Limb (tissue), 2 donors: ENCODE measurements around the gene YIF1A.

ENCODE experiments used
- DNase-seq, 2 donors: peaks; one replicate each; pipeline ENCODE4 v3.0.0-alpha.2; 2016; ENCODE audit errors: extremely low spot score in 2 of 2

YIF1A gene, protein sequence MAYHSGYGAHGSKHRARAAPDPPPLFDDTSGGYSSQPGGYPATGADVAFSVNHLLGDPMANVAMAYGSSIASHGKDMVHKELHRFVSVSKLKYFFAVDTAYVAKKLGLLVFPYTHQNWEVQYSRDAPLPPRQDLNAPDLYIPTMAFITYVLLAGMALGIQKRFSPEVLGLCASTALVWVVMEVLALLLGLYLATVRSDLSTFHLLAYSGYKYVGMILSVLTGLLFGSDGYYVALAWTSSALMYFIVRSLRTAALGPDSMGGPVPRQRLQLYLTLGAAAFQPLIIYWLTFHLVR

GRCh38 chr11:66288671-66289547 is at the start of gene YIF1A:
YIF1A (minus strand) TSS chr11:66289143; CDS start chr11:66288985, 158 bp downstream.
- peak; percentile 98 to 99 for DNase-seq

GRCh38 chr11:66337103-66337899 is 48.4 kb upstream of the YIF1A start:
- no peak for DNase-seq

GRCh38 chr11:66336234-66337102 is 47.5 kb upstream of the YIF1A start, which contains the start of gene RIN1:
RIN1 (minus strand) TSS chr11:66336434; CDS start chr11:66336402, 32 bp downstream.
- peak in 1 of 2 donors; percentile 56 for DNase-seq

- DNase-seq, result peak in 1 of 2 donors; percentile 55
These were observed 46.7 kb upstream of the YIF1A start for GRCh38 chr11:66335531-66336233.

- no peak for DNase-seq
These were observed 45.9 kb upstream of the YIF1A start for GRCh38 chr11:66334605-66335442.

- DNase-seq, result peak in 1 of 2 donors; percentile 29
These were observed 45.1 kb upstream of the YIF1A start for GRCh38 chr11:66333896-66334604.

GRCh38 chr11:66333220-66333877 is 44.4 kb upstream of the YIF1A start:
- DNase-seq, result peak in 1 of 2 donors; percentile 21

DNA sequence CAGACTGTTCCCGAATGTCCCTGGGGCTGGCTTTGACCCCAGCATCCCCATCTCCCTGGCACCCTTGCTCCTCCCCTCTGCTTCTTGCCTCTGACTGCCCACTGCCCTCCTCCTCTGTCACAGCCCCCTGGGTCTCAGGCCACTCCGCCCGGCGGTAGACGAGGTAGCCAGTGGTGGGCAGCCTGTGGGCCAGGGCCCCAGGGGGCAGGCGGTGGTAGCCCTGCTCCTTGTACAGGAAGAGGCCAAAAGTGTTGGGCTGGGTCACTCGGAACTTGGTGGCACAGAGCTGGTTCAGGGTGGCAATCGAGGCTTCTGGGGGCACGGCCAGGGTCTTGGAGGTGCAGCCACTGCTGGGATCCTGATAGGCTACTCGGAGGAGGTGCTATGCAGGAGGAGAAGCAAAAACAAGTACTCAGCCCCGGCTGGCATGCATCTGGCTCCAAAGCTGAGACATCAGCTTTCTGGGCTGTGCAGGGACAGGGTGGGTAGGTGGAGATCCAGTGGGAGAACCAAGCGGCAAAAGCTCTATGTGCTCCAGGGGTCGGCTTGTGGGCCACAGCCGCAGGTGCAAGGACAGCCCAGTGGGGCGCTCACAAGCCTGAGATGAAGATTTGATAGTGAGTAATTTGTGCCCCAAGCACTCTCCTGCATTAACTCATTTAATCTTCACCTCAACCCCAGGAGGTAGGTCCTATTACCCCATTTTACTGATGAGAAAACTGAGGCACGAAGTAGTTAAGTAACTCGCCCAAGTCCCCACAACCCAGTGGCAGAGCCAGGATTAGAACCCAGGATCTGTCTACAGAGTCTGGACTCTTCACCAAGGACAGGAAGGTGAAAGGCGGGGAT is 43.7 kb upstream of the YIF1A start:
- no peak for DNase-seq

- DNase-seq, result peak in 1 of 2 donors; percentile 21
These were observed 42.8 kb upstream of the YIF1A start for GRCh38 chr11:66331542-66332370.

GRCh38 chr11:66330931-66331330 is 42.0 kb upstream of the YIF1A start:
- no peak for DNase-seq

- DNase-seq, result no peak
These were observed 40.3 kb upstream of the YIF1A start for GRCh38 chr11:66329165-66329673.

- peak; percentile 55 to 86 for DNase-seq
These were observed 39.6 kb upstream of the YIF1A start for GRCh38 chr11:66328302-66329144.

GRCh38 chr11:66328031-66328301 is 39.0 kb upstream of the YIF1A start:
- no peak for DNase-seq

DNA sequence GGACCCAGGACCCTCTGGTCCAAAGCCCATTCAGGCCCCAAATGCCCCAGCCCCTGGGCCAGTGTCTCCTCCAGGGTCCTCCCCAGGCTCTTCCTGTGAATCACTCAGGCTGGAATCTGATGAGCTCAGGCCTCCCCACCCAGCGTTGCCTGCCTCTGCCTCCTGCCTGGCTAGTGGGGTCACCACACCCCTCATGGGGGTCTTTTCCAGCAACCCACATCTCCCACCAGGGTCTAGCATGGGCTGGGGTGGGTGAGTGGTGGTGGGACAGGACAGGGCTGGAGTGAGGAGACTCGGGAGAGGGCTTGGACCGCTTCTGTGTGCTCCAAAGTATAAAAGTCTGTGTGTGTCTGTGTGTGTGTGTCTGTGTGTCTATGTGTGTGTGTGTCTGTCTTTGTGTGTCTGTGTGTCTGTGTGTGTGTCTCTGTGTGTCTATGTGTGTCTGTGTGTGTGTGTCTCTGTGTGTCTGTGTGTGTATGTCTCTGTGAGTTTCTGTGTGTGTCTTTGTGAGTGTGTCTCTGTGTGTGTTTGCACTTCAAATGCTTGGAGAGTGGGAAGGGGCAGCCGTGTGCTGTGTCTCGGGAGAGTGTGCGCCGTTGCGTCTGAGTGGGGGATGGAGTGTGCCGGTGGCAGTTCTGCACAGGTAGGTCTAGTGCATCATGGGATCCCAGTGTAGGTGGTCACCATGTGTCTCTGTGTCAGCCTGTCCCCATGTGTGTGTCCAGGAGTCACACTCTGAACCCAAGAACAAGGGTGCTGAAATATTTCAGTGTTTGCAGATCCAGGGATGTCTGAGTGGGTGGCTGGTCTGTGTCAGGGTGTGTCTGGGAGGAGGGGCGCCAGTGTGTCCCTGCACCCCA is 38.5 kb upstream of the YIF1A start:
- no peak for DNase-seq
